Measurements from ENCODE around the gene CACFD1.

Gene CACFD1

DNA sequence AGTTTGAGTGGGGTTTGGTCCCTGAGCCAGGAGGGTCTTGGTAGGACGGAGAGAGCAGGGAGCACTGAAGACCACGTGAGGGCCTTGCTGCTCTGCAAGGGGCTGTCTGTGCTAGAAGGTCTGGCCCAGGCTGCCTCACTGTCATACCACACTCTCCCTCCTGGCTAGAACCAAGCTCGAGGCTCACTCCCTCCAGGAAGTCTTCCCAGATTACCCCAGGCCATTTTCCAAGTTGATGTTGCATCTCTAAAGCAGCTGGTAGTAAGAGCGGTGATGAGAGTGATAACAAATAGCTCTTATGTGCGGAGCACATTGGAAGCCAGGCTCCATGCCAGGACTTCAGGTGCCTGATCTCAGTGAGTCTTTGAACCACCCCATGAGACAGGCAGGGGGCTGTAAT is 58.4 kb downstream of the CACFD1 start:
- Histone ChIP-seq H3K27ac (ENCODE audit: low read depth, low read length) (no peak overlapping the region), H3K79me2 (ENCODE audit: control insufficient read depth, low read length) (no peaks in the 10 kb centered on the region), H3K4me3 (ENCODE audit: low read length) (no peak overlapping the region), H3K9me2 (replicated peaks; ENCODE audit: control insufficient read depth, low read length) (no peaks in the 10 kb centered on the region), H3K36me3 (ENCODE audit: control insufficient read depth, low read length) (no peaks in the 10 kb centered on the region), H3K9me3 (ENCODE audit: control insufficient read depth, insufficient read depth, low read length) (no peaks in the 10 kb centered on the region), H3K27me3 (ENCODE audit: control insufficient read depth, low read length) (peaks cover 3% of the 10 kb centered on the region), H3F3A (ENCODE audit: control insufficient read depth, insufficient read depth) (no peaks in the 10 kb centered on the region), H3K4me1 (ENCODE audit: control insufficient read depth, low read length) (no peaks in the 10 kb centered on the region), H4K20me1 (ENCODE audit: control insufficient read depth, insufficient read depth, low read depth, low read length) (no peaks in the 10 kb centered on the region), H3K4me2 (ENCODE audit: low read length) (no peak overlapping the region)
- TF ChIP-seq EZH2phosphoT487 (IDR thresholded peaks at IDR 0.05; ENCODE audit: borderline replicate concordance, low read length) (no peak), CTCF (IDR thresholded peaks at IDR 0.05; ENCODE audit: low read depth, low read length, poor library complexity, severe bottlenecking) (no peak)

DNA sequence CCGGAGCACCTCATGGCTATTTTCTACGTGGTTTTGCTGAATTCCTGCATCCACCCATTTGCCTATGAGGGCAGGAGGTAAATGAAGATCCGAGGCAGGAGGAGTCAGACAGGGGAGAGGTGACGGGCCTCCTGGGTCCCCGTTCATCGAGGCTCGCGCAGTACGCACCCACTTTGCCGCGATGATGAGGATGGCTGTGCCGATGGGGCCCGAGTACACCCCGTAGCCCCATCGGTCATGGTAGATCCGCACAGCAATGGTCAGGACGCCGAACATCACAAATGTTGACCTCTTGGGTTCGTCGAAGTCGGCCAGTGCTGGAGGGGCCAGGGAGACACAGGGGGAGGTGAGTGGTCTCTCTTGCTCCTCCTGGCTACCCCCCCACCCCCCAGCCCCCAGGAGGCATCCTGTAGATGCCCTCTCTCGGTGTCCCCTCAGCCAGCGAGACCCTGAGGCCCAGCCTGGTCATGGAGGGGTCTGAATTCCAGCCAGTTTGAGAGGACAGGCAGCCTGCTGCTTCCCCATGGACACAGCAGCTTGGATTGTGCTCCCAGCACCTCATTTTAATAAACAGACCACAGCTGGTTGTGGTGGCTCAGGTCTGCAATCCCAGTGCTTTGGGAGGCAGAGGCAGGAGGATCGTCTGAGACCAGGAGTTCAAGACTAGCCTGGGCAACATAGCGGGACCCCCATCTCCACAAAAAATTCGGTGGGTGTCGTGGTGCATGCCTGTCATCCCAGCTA is 59.1 kb downstream of the CACFD1 start:
- H3K36me3 ChIP-seq (ENCODE audit: control insufficient read depth, low read length) = no peaks in the 10 kb centered on the region
- no peak overlapping the region for H3K4me3 ChIP-seq (ENCODE audit: low read length)
- no peaks in the 10 kb centered on the region for H3K9me2 ChIP-seq (replicated peaks; ENCODE audit: control insufficient read depth, low read length)
- H4K20me1 ChIP-seq (ENCODE audit: control insufficient read depth, insufficient read depth, low read depth, low read length) = no peaks in the 10 kb centered on the region
- no peaks in the 10 kb centered on the region for H3K4me1 ChIP-seq (ENCODE audit: control insufficient read depth, low read length)
- no peak overlapping the region for H3K4me2 ChIP-seq (ENCODE audit: low read length)
- H3K79me2 ChIP-seq (ENCODE audit: control insufficient read depth, low read length) = no peaks in the 10 kb centered on the region
- no peaks in the 10 kb centered on the region for H3F3A ChIP-seq (ENCODE audit: control insufficient read depth, insufficient read depth)
- H3K27ac ChIP-seq (ENCODE audit: low read depth, low read length) = no peak overlapping the region
- H3K27me3 ChIP-seq (ENCODE audit: control insufficient read depth, low read length) = peaks cover 3% of the 10 kb centered on the region
- TF ChIP-seq EZH2phosphoT487 (IDR thresholded peaks at IDR 0.05; ENCODE audit: borderline replicate concordance, low read length) = no peak
- TF ChIP-seq CTCF (IDR thresholded peaks at IDR 0.05; ENCODE audit: low read depth, low read length, poor library complexity, severe bottlenecking) = no peak
- H3K9me3 ChIP-seq (ENCODE audit: control insufficient read depth, insufficient read depth, low read length) = no peaks in the 10 kb centered on the region

GRCh38 chr9:133519693-133520092 is 59.9 kb downstream of the CACFD1 start:
- Histone ChIP-seq H3K4me2 (ENCODE audit: low read length) (no peak overlapping the region), H3K9me2 (replicated peaks; ENCODE audit: control insufficient read depth, low read length) (no peaks in the 10 kb centered on the region), H3K36me3 (ENCODE audit: control insufficient read depth, low read length) (no peaks in the 10 kb centered on the region), H3F3A (ENCODE audit: control insufficient read depth, insufficient read depth) (no peaks in the 10 kb centered on the region), H3K4me3 (ENCODE audit: low read length) (no peak overlapping the region), H3K27me3 (ENCODE audit: control insufficient read depth, low read length) (peaks cover 3% of the 10 kb centered on the region), H3K9me3 (ENCODE audit: control insufficient read depth, insufficient read depth, low read length) (no peaks in the 10 kb centered on the region), H3K79me2 (ENCODE audit: control insufficient read depth, low read length) (no peaks in the 10 kb centered on the region), H3K27ac (ENCODE audit: low read depth, low read length) (no peak overlapping the region), H4K20me1 (ENCODE audit: control insufficient read depth, insufficient read depth, low read depth, low read length) (no peaks in the 10 kb centered on the region), H3K4me1 (ENCODE audit: control insufficient read depth, low read length) (no peaks in the 10 kb centered on the region)
- TF ChIP-seq EZH2phosphoT487 (IDR thresholded peaks at IDR 0.05; ENCODE audit: borderline replicate concordance, low read length) (no peak), CTCF (IDR thresholded peaks at IDR 0.05; ENCODE audit: low read depth, low read length, poor library complexity, severe bottlenecking) (no peak)

Data from DOHH2 (cell line).